GM12878 (cell line): ENCODE results near the gene DIABLO. TPM values are rescaled to one million over a fixed set of nuclear protein-coding genes. Genes with fewer than 3 reads are reported as not detected.
A peak's percentile ranks its signal among the peaks of the same experiment; 100 is the strongest.

Source experiments
- CHD2 ChIP-seq: IDR thresholded peaks from 2 replicates; pipeline ENCODE4 v1.6.1; 2011; ENCODE audit warnings: low read depth, low read length, improper control_type of control experiment, borderline replicate concordance
- EZH2 ChIP-seq: IDR thresholded peaks from 2 replicates; pipeline ENCODE4 v1.6.1; 2012; ENCODE audit warnings: low read depth, mild to moderate bottlenecking, control low read depth, inconsistent platforms, low read length, borderline replicate concordance; ENCODE audit not compliant: control insufficient read depth
- GABPA ChIP-seq: IDR thresholded peaks from 2 replicates; pipeline ENCODE4 v1.6.1; 2014; ENCODE audit warnings: antibody characterized with exemption, low read depth, mild to moderate bottlenecking, inconsistent platforms
- IKZF1 ChIP-seq: fragments of 450-650 bp; conservative IDR thresholded peaks from 2 replicates; pipeline ENCODE4 v1.6.1; 2017; ENCODE audit warnings: antibody characterized with exemption, mild to moderate bottlenecking
- IRF4 ChIP-seq: IDR thresholded peaks from 2 replicates; pipeline ENCODE4 v1.6.1; 2011; ENCODE audit warnings: low read depth, low read length
- MEF2B ChIP-seq: fragments of 450-650 bp; IDR thresholded peaks from 2 replicates; pipeline ENCODE4 v1.6.1; 2018; ENCODE audit warnings: mild to moderate bottlenecking, moderate library complexity; ENCODE audit not compliant: partially characterized antibody, poor library complexity, severe bottlenecking
- NFYB ChIP-seq: IDR thresholded peaks from 2 replicates; pipeline ENCODE4 v1.6.1; 2011; ENCODE audit warnings: low read depth, mild to moderate bottlenecking, low read length, improper control_type of control experiment, moderate library complexity; ENCODE audit not compliant: insufficient read depth
- PML ChIP-seq: IDR thresholded peaks from 2 replicates; pipeline ENCODE4 v1.6.1; 2012; ENCODE audit warnings: low read length, inconsistent platforms
- RFX5 ChIP-seq: IDR thresholded peaks from 2 replicates; pipeline ENCODE4 v1.6.1; 2011; ENCODE audit warnings: low read depth, low read length, improper control_type of control experiment
- SIX5 ChIP-seq: IDR thresholded peaks from 2 replicates; pipeline ENCODE4 v1.6.1; 2011; ENCODE audit warnings: mild to moderate bottlenecking, low read depth, low read length, moderate library complexity; ENCODE audit not compliant: severe bottlenecking
- SREBF2 ChIP-seq: IDR thresholded peaks from 2 replicates; pipeline ENCODE4 v1.6.1; 2012; ENCODE audit warnings: mild to moderate bottlenecking, low read length
- STAT1 ChIP-seq: fragments of 450-650 bp; conservative IDR thresholded peaks from 2 replicates; pipeline ENCODE4 v1.6.1; 2014; ENCODE audit warnings: antibody characterized with exemption, mild to moderate bottlenecking
- TARDBP ChIP-seq: IDR thresholded peaks from 2 replicates; pipeline ENCODE4 v1.6.1; 2016; ENCODE audit warnings: borderline replicate concordance
- YY1 ChIP-seq: IDR thresholded peaks from 2 replicates; pipeline ENCODE4 v1.6.1; 2011; ENCODE audit warnings: low read depth, mild to moderate bottlenecking, low read length
- polyA plus RNA-seq, 11 experiments: library from polyadenylated mRNA; depleted of rRNA in 4 of 11; unstranded in 6 of 11; stranded (reverse) in 5 of 11; fragments of >200 nt; fragmentation: Nextera tagmentation in 4 of 11; fragmentation: Illumina TruSeq in 1 of 11; extraction: Ambion mirVana in 4 of 11; extraction: Trizol in 1 of 11; gene quantifications; 1 replicate in 1 of 11; 2 replicates in 10 of 11; pipeline versions ENCODE4 v1.2.1 to v1.2.3, GENCODE V29; 2011 to 2016; ENCODE audit warnings: inconsistent platforms in 2 of 11, missing spikeins in 2 of 11, low read depth in 1 of 11
- total RNA-seq, 4 experiments: library from RNA; depleted of rRNA in 3 of 4; stranded (reverse); fragments of >200 nt in 3 of 4; fragmentation: Illumina TruSeq in 1 of 4; extraction: Trizol in 1 of 4; gene quantifications; 2 replicates each; pipeline versions ENCODE4 v1.2.1 to v1.2.3, GENCODE V29; 2013 to 2021
- TF ChIP-seq, protein P1 (sequence below): fragments of 450-650 bp; IDR thresholded peaks from 2 replicates; pipeline ENCODE4 v1.6.1; 2017; ENCODE audit warnings: mild to moderate bottlenecking, moderate library complexity
- TF ChIP-seq, protein P2 (sequence below): fragments of 450-650 bp; IDR thresholded peaks from 2 replicates; pipeline ENCODE4 v1.6.1; 2017; ENCODE audit warnings: low read depth, mild to moderate bottlenecking, moderate library complexity
- TF ChIP-seq, protein P3 (sequence below): fragments of 450-650 bp; IDR thresholded peaks from 2 replicates; pipeline ENCODE4 v1.6.1; 2017; ENCODE audit warnings: antibody characterized with exemption, mild to moderate bottlenecking, moderate library complexity
- TF ChIP-seq, protein P4 (sequence below): IDR thresholded peaks from 2 replicates; pipeline ENCODE4 v1.6.1; 2012; ENCODE audit warnings: low read depth, low read length, improper control_type of control experiment

Gene DIABLO
- total and polyA plus RNA-seq, 10 of the 15 experiments (the other 5 are each of a cell fraction or from before 2014, with no cell fraction given): 18.3 to 69.9 (median 46.2) TPM

DNA sequence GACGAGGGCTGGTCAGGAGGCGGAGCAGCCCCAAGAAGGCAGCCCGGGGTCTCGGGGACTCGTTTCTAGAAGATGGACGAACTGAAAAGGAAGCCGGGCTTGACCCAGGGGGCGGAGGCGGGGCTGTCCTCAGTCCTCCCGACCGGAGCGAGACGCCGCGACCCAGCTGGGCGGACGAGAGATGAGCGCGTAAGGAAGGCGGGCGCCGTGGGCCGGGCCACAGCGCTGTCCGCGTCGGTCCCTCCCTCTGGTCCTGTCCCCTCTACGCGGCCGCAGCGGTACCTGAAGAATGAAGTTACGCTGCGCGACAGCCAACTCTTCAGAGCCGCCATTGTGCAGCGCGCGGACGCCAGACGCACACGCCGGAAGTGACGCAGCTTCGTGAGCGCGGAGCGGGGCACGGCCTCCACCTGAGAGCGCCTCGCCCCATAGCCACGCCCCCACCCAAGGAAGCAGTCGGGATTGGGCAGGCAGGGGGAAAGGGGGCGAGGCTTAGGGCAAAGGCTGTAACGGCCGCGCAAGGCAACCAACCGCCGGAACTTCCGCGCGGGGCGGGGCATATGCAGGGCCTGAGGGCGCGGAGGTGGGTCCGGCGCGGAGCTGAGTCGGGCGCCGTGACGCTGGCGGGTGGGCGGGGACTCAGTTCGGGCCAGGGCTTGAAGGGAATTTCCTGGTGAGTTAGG, at the start of gene DIABLO (continued):
- TF ChIP-seq, protein P1, sequence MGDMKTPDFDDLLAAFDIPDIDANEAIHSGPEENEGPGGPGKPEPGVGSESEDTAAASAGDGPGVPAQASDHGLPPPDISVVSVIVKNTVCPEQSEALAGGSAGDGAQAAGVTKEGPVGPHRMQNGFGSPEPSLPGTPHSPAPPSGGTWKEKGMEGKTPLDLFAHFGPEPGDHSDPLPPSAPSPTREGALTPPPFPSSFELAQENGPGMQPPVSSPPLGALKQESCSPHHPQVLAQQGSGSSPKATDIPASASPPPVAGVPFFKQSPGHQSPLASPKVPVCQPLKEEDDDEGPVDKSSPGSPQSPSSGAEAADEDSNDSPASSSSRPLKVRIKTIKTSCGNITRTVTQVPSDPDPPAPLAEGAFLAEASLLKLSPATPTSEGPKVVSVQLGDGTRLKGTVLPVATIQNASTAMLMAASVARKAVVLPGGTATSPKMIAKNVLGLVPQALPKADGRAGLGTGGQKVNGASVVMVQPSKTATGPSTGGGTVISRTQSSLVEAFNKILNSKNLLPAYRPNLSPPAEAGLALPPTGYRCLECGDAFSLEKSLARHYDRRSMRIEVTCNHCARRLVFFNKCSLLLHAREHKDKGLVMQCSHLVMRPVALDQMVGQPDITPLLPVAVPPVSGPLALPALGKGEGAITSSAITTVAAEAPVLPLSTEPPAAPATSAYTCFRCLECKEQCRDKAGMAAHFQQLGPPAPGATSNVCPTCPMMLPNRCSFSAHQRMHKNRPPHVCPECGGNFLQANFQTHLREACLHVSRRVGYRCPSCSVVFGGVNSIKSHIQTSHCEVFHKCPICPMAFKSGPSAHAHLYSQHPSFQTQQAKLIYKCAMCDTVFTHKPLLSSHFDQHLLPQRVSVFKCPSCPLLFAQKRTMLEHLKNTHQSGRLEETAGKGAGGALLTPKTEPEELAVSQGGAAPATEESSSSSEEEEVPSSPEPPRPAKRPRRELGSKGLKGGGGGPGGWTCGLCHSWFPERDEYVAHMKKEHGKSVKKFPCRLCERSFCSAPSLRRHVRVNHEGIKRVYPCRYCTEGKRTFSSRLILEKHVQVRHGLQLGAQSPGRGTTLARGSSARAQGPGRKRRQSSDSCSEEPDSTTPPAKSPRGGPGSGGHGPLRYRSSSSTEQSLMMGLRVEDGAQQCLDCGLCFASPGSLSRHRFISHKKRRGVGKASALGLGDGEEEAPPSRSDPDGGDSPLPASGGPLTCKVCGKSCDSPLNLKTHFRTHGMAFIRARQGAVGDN: peak; percentile 46; the same call in 1 of the 2 replicates
- TF ChIP-seq, protein P2, sequence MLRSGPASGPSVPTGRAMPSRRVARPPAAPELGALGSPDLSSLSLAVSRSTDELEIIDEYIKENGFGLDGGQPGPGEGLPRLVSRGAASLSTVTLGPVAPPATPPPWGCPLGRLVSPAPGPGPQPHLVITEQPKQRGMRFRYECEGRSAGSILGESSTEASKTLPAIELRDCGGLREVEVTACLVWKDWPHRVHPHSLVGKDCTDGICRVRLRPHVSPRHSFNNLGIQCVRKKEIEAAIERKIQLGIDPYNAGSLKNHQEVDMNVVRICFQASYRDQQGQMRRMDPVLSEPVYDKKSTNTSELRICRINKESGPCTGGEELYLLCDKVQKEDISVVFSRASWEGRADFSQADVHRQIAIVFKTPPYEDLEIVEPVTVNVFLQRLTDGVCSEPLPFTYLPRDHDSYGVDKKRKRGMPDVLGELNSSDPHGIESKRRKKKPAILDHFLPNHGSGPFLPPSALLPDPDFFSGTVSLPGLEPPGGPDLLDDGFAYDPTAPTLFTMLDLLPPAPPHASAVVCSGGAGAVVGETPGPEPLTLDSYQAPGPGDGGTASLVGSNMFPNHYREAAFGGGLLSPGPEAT: peak; percentile 97
- peak; percentile 39 for TF ChIP-seq SIX5
- TF ChIP-seq STAT1: no peak; the same call in 1 of the 2 replicates
- peak; percentile 56; the same call in 1 of the 2 replicates for TF ChIP-seq NFYB
- TF ChIP-seq TARDBP: 0 out of 2 replicates have a peak, but pooled peaks have one; percentile 22
- 0 out of 2 replicates have a peak, but pooled peaks have one; percentile 38 for TF ChIP-seq CHD2
- no peak for TF ChIP-seq MEF2B
- TF ChIP-seq IKZF1: peak; percentile 70
- TF ChIP-seq RFX5: peak; percentile 62; the same call in 1 of the 2 replicates
- TF ChIP-seq SREBF2: 0 out of 2 replicates have a peak, but pooled peaks have one; percentile 36
- TF ChIP-seq, protein P3, sequence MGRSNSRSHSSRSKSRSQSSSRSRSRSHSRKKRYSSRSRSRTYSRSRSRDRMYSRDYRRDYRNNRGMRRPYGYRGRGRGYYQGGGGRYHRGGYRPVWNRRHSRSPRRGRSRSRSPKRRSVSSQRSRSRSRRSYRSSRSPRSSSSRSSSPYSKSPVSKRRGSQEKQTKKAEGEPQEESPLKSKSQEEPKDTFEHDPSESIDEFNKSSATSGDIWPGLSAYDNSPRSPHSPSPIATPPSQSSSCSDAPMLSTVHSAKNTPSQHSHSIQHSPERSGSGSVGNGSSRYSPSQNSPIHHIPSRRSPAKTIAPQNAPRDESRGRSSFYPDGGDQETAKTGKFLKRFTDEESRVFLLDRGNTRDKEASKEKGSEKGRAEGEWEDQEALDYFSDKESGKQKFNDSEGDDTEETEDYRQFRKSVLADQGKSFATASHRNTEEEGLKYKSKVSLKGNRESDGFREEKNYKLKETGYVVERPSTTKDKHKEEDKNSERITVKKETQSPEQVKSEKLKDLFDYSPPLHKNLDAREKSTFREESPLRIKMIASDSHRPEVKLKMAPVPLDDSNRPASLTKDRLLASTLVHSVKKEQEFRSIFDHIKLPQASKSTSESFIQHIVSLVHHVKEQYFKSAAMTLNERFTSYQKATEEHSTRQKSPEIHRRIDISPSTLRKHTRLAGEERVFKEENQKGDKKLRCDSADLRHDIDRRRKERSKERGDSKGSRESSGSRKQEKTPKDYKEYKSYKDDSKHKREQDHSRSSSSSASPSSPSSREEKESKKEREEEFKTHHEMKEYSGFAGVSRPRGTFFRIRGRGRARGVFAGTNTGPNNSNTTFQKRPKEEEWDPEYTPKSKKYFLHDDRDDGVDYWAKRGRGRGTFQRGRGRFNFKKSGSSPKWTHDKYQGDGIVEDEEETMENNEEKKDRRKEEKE: no peak
- TF ChIP-seq PML: peak; percentile 67; the same call in 1 of the 2 replicates
- TF ChIP-seq IRF4: no peak
- TF ChIP-seq GABPA: peak; percentile 86
- TF ChIP-seq, protein P4, sequence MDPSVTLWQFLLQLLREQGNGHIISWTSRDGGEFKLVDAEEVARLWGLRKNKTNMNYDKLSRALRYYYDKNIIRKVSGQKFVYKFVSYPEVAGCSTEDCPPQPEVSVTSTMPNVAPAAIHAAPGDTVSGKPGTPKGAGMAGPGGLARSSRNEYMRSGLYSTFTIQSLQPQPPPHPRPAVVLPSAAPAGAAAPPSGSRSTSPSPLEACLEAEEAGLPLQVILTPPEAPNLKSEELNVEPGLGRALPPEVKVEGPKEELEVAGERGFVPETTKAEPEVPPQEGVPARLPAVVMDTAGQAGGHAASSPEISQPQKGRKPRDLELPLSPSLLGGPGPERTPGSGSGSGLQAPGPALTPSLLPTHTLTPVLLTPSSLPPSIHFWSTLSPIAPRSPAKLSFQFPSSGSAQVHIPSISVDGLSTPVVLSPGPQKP: peak; percentile 94
- TF ChIP-seq EZH2: no peak
- TF ChIP-seq YY1: peak; percentile 98
- TF ChIP-seq, all 136 proteins: peak for 56
